ENCODE measurements around the gene TTC22. TPM values are rescaled to one million over a fixed set of nuclear protein-coding genes. Genes with fewer than 3 reads are reported as not detected.

TTC22 gene
- total RNA-seq = under 1 TPM in 1 of 2 donors, not detected in 1; under 0.01 TPM

DNA sequence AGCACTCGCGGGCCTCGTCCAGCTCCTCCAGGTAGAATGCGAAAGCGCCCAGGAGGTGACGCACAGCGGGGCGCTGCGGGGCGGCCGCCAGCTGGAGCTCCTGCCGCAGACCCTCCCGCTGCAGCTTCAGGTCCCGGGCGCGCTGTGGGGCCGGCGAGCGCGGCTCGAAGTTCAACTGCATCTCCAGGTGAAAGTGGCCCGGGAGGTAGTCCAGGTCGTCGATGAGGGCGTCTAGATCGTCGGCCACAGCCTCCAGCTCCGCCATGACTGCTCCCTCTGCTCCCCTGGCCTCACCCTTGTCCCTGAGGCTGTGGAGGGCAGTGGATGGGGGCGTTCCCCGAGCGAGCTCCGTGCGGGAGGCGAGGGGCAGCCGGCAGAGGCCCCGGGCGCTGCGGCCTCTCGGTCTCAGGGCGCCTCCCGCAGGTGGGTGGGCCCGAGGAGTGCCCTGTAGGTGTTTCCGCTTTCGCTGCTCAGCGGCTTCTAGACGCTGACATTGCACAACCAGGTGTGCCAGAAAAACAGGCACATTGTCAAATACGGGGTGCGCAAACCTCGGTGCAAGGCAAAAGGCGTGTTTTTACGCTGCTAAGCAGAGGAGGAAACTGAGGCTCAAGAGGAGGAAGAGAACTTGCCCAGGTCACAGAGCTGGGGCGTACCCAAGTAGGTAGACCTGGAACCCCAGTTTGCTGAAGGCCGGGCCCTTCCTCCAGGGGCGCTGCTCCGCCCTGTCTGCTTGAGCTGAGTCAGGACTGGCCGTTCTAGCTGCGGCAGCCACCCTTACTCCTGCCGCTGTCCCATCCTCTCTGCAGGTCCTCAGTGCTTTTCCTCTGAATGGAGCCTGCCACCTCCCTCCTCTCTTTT, at the start of gene TTC22:
TSS of gene TTC22 (minus strand) at position 425 of the 861 bp plus-strand sequence. CDS start at position 265, 160 bp downstream.

DNA sequence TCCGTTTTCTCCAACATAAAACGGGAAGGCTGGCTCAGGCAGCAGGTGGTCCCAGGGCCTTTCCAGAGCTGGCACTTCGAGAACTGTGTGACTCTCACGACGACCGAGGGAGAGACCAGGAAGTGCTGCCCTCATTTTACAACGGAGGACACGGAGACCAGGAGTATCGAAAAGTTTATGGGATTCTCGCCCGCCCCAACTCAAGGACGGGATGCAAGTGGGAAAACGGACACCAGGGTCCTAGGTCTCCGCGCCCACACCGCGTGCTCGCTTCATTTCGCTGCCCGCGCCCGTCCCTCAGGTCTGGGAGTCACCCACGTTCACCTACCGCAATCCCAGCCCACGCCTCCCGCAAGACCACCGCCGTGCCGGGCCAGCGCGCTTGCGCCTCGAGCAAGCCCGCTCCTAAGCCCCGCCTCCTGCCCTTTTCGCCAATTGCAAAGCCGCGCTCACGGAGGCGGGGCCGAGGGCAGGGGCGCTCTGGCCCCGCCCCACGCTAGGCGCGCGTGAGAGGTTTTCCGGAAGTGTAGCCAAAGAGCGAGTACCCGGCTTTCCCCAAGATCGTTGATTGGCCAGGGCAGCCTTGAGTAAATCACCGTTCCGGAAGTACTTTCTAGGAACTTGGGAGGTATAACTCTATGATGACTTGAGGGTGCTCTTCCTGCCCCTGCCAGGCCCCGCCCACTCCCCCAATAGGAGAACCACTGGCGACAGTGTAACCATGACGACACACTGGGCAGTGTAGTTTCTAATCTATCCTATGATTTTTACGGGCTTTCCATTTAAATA, 36.8 kb downstream of the TTC22 start, which contains the start of gene PARS2:
TSS of gene PARS2 (minus strand) at position 391 of the 789 bp plus-strand sequence. CDS start 5,362 bp downstream, outside the sequence.

Other genes starting within 250 kb of the TTC22 start
- not detected for gene FAM151A, start 177.8 kb downstream of the TTC22 start, total RNA-seq
- under 1 TPM in 1 of 2 donors, not detected in 1; 0.69 TPM for gene MROH7, start 159.5 kb downstream of the TTC22 start, total RNA-seq
- 10 to 100 TPM; 13.4 to 23.6 TPM for gene TTC4, start 85.5 kb downstream of the TTC22 start, total RNA-seq
- gene PARS2, start 36.8 kb downstream of the TTC22 start, total RNA-seq = 1 to 10 TPM; 5.9 to 8.7 TPM
- 100 to 1,000 TPM; 268 to 305 TPM for gene DHCR24, start 85.9 kb upstream of the TTC22 start, total RNA-seq
- gene TMEM61, start 179.3 kb upstream of the TTC22 start, total RNA-seq = not detected
- not detected for gene BSND, start 197.6 kb upstream of the TTC22 start, total RNA-seq
- gene PCSK9, start 238.2 kb upstream of the TTC22 start, total RNA-seq = 1 to 10 TPM in 1 of 2 donors, under 1 TPM in 1; 0.33 to 1.7 TPM